Measurements from ENCODE around the gene MYL3.

The MYL3 gene

DNA sequence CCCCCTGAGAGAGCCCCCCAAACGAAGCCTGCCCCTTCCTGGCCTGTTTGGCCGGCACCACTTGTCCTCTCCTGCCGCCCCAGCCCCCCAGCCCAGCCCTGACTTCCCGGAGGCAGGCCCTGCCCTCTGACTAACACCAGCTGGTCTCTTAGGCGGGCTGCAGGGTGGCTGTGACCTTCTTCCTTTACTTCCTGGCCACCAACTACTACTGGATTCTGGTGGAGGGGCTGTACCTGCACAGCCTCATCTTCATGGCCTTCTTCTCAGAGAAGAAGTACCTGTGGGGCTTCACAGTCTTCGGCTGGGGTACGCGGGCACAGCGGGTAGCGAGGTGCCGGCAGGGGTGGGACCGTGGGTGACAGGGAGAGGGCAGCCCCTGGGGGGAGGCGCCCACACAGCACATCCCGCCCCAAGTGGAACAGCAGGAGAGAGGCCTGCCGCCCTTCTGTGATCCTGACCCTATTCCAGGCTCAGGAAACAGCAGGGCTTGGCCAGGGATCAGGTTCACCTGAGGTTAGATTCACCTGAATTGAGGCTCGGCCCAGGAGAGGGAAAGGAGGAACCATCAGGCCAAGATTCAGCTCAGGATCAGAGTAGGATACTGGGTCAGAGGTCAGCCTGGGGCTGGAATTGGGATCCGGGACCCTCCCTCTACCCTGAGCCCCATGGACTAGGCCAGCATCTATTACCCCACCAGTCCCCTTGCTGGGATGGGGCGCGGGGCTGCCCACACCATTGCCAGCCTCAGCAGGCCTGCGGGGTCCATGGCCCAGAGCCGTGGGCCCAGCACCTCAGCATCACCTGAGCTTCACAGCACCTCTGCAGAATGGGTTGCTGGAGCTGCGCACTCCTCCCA is 36.1 kb upstream of the MYL3 start:
- no peak for DNase-seq

- peak; percentile 20 for DNase-seq
These were observed 35.3 kb upstream of the MYL3 start for GRCh38 chr3:46898321-46899150.

GRCh38 chr3:46897829-46898320 is 34.6 kb upstream of the MYL3 start:
- no peak for DNase-seq

GRCh38 chr3:46897031-46897430 is 33.8 kb upstream of the MYL3 start:
- no peak for DNase-seq

DNA sequence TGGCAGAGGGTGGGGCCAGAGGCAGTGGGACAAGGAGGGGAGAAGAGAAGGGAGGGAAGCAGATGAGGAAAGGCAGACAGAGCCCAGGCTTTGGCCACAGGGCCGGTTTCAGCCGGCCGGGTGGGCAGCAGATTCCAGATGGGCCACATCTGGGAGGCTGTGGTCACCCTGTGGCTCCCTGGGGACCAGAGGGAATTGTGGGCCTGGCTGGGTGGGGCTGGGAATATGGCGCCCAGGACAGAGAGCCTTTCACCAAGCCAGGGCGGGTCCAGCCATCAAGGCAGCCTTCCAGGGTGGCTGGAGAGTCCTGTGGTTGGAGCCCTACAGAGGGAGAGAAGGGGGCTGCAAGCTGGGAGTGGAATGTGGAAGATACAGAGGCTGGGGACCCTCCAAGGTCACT is 33.1 kb upstream of the MYL3 start:
- no peak for DNase-seq

DNA sequence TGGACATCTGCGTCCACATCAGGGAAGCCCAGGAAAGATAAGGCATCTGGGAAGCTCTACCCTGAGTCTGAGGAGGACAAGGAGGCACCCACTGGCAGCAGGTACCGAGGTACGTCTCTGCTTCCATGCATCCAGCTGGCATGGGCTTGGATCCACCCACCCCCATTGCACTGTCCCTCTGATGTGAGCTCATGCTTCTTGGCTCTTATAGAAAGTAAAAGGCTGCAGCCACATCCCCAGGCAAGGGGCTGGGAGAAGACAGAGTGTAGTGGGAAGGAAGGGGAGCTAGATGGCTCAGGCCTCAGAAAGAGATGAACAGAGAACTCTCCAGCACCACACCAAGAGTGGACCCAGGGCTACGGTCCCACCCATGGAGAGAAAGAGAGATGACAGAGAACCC is 32.5 kb upstream of the MYL3 start:
- no peak for DNase-seq

DNA sequence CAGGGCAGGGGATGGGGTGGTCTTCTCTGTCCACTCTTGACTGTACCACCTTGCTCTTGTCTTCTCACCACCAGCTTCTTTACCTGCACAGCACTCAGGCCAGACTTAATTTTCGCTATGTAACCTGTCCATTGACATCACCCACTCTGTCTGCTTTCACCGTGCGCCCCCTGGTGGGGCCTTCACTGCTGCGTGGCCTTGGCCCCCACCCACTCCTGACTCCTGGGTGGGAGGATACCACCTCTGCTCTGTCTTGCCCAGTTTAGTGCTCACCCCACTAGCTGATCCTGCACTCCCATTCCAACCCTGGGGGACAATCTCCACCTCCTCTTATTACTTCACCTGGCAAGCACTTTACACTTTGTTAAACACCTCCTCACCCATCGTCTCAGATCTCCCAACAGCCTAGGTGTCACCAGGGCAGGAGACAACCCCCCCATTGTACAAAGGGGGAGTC is 32.0 kb upstream of the MYL3 start:
- peak; percentile 86 for DNase-seq

GRCh38 chr3:46894256-46894655 is 31.0 kb upstream of the MYL3 start:
- no peak for DNase-seq

DNA sequence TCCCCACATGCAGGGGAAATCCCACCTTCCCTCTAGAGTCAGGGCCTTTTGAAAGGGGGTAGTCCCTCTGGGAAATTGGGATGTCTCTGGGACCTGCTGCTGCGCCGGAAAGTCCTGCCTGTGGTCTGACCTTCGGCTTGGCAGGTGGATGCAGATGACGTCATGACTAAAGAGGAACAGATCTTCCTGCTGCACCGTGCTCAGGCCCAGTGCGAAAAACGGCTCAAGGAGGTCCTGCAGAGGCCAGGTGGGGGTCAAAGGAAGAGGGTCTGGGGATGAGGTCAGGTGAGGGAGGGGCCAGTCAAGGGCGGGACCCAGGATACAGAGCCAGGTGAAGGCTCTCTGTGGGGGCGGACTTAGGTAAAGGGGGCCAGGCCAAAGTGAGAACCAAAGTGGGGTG is 30.5 kb upstream of the MYL3 start:
- no peak for DNase-seq

DNA sequence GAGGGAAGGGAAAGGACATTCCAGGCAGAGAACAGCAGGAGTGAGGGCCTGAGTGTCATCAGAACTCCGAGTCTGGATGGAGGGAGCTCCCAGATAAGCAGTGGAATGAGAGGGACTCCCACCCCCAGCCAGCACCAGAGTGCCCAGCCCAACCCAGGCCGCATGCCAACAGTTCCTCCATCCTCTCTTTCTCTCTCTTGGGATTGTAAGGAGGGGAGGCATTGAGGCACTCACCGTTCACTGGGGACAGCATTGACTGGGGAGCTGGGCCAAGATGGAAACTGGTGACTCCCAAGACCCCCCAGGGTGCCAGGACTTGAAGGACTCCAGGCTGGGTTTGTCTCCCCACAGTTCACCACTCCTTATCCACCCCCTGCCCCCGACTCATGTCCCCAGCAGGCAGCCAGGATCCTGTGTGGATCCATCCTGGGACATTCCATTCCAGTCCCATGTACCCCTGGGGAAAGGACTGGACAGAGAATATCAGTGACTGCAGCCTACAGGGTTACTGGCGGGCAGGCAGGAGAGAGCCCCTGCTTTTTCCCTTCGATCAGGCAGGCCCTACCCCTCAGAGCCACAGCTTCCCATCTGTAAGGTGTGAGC is 30.0 kb upstream of the MYL3 start:
- DNase-seq = no peak

DNA sequence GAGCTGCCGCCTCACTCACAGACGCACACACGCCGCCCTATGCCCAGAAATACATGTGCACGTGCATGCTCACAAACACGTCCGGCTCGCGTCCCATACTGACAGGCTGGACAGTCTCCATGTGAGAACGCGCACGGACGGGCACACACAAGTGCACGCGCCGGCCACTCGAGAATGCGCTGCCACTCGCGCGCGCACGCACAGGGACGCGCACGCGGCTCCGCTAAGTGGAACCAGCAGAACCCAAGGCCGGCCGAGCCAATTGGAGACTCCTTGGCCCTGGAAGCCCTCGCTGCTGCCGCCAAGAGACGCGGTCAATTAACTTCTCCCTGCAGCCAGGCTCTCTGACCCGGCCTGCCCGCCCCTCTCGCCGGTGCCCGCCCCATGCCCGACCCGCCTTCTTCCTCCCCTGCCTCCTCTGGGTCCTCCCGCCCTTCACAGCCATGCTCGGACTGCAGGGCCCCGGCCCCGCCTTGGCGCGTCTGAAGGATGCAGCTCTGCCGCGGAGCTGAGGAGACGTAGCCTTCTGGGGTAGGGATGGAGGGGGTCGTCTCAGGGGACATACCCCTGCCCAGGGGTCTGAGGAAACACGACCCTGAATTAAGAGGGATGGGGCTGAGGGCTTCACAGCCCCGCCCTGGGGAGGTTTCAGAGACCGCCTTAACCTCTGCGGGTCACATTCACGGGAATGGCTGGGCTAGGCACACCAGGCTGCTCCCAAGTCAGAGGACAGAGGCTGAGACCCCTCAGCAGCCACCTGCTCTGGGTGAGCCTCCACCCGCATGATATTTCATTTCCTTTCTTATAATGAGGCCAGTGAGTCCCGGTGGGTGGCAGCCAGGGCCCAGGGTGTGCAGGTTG is 29.3 kb upstream of the MYL3 start:
- DNase-seq = peak; percentile 30

DNA sequence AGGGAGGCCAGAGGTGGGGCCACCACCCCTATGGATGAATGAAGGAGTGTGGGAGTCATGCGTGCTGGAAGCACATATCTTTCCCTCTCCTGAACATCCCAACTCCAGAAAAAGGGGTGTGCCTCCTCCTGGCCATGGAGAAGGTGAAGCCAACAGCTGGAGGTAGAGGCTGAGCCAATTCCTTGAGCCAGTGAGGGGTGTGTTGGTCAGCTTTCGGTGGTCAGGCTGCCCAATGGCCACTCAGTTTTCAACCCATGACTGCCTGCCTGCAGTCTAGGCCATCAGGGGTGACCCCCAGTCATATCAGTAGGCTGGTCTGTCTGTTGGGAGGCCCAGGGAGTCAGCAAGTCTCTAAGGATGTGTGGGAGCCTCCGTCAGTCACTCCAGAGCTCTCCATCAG is 27.9 kb upstream of the MYL3 start:
- DNase-seq = no peak

DNA sequence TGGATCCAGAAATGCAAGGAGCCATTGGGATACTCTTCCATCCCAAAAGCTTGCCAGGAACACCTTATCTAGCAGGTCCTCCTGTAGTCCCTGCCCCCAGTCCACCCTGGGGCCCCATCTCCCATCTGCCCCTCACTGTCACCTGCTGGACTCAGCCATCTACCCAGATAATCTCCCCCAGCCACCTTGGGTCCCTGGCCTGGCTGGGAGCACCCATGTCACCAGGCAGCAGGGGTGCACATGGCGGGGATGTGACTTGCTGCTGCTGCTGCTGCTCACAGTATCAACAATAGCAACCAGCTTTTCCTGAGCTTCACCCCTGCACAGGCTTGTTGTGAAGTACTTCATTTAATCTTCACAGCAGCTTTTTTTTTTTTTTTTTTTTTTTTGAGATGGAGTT is 26.9 kb upstream of the MYL3 start:
- no peak for DNase-seq

DNA sequence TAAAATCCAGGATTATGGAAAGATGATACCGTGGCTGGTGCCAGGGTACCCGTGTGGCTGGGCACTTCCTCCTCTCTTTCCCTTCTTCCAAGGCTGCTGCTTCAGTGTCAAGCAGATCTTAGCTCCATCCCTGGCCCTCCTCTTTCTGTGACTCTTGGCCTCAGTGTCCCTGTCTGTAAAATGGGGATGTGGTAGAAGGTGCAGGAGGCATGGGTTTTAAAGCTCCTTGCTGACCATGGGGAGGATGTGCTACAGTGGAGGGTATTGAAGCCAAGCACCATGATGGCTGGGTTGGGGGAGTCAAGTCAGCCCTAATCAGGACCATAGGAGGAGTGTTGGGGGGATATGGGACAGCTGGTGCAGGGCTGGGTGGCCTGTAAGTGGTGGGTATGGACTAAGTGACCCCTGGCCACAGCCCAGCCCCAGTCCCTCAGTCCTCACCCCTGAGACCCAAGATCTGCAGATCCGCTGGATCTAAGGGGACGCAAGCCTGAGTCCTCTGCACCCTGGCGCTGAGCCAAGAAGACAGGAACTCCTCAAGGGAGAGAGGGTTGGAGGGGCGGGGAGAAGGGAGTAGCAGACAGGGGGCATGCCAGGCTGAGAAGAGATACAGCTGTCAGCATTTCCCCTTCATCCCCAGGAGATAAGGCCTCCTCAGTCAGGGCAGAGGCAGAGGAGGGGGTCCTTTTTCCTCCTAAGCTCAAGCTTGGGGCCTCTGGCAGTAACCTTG is 26.3 kb upstream of the MYL3 start:
- no peak for DNase-seq

DNA sequence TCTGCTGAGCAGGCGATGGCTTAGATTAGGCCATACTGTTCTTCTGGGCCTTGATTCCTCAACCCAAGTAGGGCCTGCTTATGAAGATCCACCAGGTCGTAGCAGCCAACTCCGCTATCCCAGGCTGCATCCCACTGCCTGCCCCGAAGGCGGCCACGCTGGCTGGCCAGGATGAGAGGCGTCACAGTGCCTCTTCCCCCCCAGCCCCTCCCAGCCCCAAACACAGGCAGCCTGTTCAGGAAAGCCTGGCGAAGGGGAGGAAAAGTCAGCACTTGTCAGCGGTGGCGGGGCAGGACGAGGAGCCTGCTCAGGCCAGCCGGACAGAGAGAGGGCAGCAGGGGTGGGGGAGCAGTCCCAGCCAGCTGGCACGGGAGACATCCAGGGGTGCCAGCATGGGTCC is 25.5 kb upstream of the MYL3 start:
- no peak for DNase-seq

DNA sequence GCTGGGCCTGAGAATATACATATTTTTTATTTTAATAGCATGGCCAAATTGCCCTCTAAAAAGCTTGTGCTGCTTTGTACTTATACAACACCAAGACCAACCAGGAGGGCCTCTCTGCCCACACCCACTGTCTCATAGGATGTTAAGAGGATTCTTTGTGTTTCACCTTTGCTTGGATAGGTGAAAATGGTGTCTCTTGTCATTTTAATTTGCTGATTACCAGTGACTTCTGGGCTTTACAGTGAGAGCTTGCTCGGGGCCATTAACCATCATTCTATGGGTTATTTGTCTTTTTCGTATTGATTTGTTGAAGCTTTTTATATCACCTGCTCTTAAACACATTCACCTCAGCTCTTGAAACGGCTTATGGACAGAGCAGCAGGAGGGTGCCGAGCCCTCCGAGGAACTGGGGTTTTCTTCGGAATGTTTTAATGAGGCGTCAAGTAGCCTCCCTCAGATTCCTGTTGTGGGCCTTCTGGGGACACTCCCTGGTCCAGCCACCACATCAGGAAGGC is 24.8 kb upstream of the MYL3 start:
- DNase-seq = no peak

DNA sequence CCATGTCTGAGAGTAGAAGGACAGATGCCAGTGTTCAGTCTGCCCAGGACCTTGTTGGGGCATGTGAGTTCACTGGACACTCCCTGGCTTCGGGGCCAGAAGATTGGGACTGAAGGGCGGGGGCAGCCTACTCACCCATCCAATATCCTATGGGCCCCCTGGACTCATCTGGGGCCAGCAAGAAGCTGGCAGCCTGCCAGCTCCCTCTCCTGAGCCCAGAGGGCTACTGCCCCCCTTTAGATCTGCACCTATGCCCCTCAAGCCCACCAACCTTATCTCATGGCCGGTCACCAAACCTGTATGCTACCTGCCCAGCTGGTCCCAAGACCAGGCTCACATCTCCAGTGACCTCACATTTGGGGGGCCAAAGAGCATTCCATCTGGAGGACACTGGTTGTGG is 22.4 kb upstream of the MYL3 start:
- DNase-seq = no peak

GRCh38 chr3:46884929-46885328 is 21.7 kb upstream of the MYL3 start:
- DNase-seq = peak; percentile 15

GRCh38 chr3:46884427-46884826 is 21.2 kb upstream of the MYL3 start:
- no peak for DNase-seq

- DNase-seq = no peak
These were observed 20.6 kb upstream of the MYL3 start for GRCh38 chr3:46883830-46884185.

DNA sequence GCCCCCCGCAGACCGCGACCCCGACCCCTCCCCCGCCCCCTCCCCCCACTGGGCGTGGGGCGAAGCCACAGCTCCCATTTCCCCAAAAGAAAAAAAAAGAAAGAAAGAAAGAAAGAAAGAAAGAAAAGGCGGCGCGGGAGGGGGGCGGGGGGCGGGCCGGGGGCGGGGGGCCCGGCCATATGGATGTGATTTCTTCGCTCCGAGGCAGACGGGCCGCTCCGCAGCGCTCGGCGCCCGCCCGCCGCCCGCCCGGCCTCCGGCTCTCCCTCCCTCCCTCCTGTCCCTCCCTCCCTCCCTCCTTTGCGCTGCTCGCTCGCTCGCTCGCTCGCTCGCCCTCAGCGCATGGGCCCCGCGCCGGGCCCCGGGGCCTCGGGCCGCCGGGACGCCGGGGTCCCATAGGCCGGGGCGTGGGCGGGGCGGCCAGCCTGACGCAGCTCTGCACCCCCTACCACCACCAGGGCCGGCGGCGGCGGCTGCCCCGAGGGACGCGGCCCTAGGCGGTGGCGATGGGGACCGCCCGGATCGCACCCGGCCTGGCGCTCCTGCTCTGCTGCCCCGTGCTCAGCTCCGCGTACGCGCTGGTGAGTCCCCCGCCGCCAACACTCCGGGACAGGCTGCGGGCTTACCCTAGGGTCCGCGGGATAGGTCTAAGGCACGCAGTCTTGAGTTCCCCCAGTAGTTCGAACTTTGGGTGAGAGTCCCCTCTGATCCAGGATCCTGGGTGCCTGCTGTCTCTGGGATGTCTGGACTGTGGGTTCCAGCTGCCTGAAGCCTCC is 20.0 kb upstream of the MYL3 start:
- peak; percentile 35 for DNase-seq

Data from stimulated activated CD4-positive, alpha-beta T cell treated with anti-CD3 and anti-CD28 coated beads, Interleukin-15, amount 100 ng/mL, for 24 hours (primary cell).